HepG2 (cell line): ENCODE data around the gene SIX3.

Experiments
- DPF2 ChIP-seq: sonication (generic); formaldehyde crosslinking; IDR thresholded peaks from 2 replicates; pipeline ENCODE4 v1.4.0; 2020; ENCODE audit warnings: mild to moderate bottlenecking, low read depth, missing genetic modification reagents, borderline replicate concordance
- IRX3 ChIP-seq: sonication (generic); formaldehyde crosslinking; IDR thresholded peaks from 2 replicates; pipeline ENCODE4 v1.8.1; 2023; ENCODE audit warnings: mild to moderate bottlenecking, low read depth, missing genetic modification reagents, borderline replicate concordance
- KDM5A ChIP-seq: fragments of 200-600 bp; sonication (generic); IDR thresholded peaks from 2 replicates; pipeline ENCODE4 v1.7.0; 2018; ENCODE audit warnings: antibody characterized with exemption, mild to moderate bottlenecking, low read length, borderline replicate concordance
- NCOA2 ChIP-seq: sonication (generic); formaldehyde crosslinking; IDR thresholded peaks from 2 replicates; pipeline ENCODE4 v1.8.0; 2022; ENCODE audit warnings: inconsistent platforms
- RARG ChIP-seq: sonication (generic); formaldehyde crosslinking; IDR thresholded peaks from 2 replicates; pipeline ENCODE4 v1.4.0; 2020; ENCODE audit warnings: low read depth, mild to moderate bottlenecking, missing genetic modification reagents
- ZNF234 ChIP-seq: sonication (generic); formaldehyde crosslinking; conservative IDR thresholded peaks from 2 replicates; pipeline ENCODE4 v1.5.1; 2020; ENCODE audit warnings: mild to moderate bottlenecking, missing genetic modification reagents
- ZNF335 ChIP-seq: sonication (generic); formaldehyde crosslinking; IDR thresholded peaks from 2 replicates; pipeline ENCODE4 v1.4.0; 2020; ENCODE audit warnings: missing genetic modification reagents
- TF ChIP-seq, protein P1 (sequence below): sonication (generic); formaldehyde crosslinking; IDR thresholded peaks from 2 replicates; pipeline ENCODE4 v1.8.1; 2023; ENCODE audit warnings: missing genetic modification reagents, inconsistent platforms, borderline replicate concordance
- TF ChIP-seq, protein P2 (sequence below): sonication (generic); formaldehyde crosslinking; IDR thresholded peaks from 2 replicates; pipeline ENCODE4 v1.5.0; 2020; ENCODE audit warnings: mild to moderate bottlenecking, missing genetic modification reagents, moderate library complexity
- TF ChIP-seq, protein P3 (sequence below): sonication (generic); formaldehyde crosslinking; IDR thresholded peaks from 2 replicates; pipeline ENCODE4 v1.4.0; 2020; ENCODE audit warnings: missing genetic modification reagents, borderline replicate concordance

DNA sequence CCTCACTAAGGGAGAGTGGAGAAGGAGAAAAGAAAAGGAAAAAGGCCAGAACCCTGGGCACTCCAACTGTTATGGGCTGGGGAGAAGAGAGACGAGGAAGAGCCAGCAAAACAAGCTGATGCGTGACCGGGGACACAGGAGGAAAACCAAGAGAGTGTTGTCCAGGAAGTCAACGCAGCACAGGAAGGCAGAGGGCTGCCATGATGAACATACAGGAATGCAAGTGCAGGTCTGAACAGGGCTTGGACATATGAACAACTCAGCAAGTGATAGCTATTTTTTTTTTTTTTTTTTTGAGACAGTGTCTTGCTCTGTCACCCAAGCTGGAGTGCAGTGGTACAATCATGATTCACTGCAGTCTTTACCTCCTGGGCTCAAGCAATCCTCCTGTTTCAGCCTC, 28.4 kb downstream of the SIX3 start:
- TF ChIP-seq DPF2 (CRISPR knock-in tag) (no peak), ZNF335 (CRISPR knock-in tag) (no peak), KDM5A (no peak), RARG (CRISPR knock-in tag) (no peak), NCOA2 (CRISPR knock-in tag) (no peak), ZNF234 (CRISPR knock-in tag) (no peak), IRX3 (CRISPR knock-in tag) (no peak)
- TF ChIP-seq, protein P1, sequence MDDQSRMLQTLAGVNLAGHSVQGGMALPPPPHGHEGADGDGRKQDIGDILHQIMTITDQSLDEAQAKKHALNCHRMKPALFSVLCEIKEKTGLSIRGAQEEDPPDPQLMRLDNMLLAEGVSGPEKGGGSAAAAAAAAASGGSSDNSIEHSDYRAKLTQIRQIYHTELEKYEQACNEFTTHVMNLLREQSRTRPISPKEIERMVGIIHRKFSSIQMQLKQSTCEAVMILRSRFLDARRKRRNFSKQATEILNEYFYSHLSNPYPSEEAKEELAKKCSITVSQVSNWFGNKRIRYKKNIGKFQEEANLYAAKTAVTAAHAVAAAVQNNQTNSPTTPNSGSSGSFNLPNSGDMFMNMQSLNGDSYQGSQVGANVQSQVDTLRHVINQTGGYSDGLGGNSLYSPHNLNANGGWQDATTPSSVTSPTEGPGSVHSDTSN (CRISPR knock-in tag) = no peak
- TF ChIP-seq, protein P2, sequence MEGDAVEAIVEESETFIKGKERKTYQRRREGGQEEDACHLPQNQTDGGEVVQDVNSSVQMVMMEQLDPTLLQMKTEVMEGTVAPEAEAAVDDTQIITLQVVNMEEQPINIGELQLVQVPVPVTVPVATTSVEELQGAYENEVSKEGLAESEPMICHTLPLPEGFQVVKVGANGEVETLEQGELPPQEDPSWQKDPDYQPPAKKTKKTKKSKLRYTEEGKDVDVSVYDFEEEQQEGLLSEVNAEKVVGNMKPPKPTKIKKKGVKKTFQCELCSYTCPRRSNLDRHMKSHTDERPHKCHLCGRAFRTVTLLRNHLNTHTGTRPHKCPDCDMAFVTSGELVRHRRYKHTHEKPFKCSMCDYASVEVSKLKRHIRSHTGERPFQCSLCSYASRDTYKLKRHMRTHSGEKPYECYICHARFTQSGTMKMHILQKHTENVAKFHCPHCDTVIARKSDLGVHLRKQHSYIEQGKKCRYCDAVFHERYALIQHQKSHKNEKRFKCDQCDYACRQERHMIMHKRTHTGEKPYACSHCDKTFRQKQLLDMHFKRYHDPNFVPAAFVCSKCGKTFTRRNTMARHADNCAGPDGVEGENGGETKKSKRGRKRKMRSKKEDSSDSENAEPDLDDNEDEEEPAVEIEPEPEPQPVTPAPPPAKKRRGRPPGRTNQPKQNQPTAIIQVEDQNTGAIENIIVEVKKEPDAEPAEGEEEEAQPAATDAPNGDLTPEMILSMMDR = no peak
- TF ChIP-seq, protein P3, sequence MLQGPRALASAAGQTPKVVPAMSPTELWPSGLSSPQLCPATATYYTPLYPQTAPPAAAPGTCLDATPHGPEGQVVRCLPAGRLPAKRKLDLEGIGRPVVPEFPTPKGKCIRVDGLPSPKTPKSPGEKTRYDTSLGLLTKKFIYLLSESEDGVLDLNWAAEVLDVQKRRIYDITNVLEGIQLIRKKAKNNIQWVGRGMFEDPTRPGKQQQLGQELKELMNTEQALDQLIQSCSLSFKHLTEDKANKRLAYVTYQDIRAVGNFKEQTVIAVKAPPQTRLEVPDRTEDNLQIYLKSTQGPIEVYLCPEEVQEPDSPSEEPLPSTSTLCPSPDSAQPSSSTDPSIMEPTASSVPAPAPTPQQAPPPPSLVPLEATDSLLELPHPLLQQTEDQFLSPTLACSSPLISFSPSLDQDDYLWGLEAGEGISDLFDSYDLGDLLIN (CRISPR knock-in tag) = no peak
